Neural cell (in vitro differentiated cells): Measurements from ENCODE around the gene KLK7.
"Not testable (repeated sequence)": the region's sequence is repeated elsewhere in the genome, so short reads cannot be mapped to it uniquely, and the experiment has no call there.

Experiments used
- EP300 ChIP-seq: fragments of 450-650 bp; conservative IDR thresholded peaks from 2 replicates; pipeline ENCODE4 v1.6.1; 2014; ENCODE audit warnings: antibody characterized with exemption, mild to moderate bottlenecking, moderate library complexity; ENCODE audit not compliant: poor library complexity, severe bottlenecking
- EZH2 ChIP-seq: fragments of 200-600, 300-800 bp; shearing (Covaris generic), sonication (generic); IDR thresholded peaks from 2 replicates; pipeline ENCODE4 v1.6.1; 2014; ENCODE audit warnings: antibody characterized with exemption, low read length, borderline replicate concordance, mild to moderate bottlenecking; ENCODE audit not compliant: insufficient read depth, poor library complexity, severe bottlenecking
- MXI1 ChIP-seq: fragments of 450-650 bp; conservative IDR thresholded peaks from 2 replicates; pipeline ENCODE4 v1.6.1; 2014; ENCODE audit warnings: antibody characterized with exemption, mild to moderate bottlenecking; ENCODE audit not compliant: poor library complexity, severe bottlenecking
- POLR2AphosphoS5 ChIP-seq: IDR thresholded peaks from 2 replicates; pipeline ENCODE4 v1.6.1; 2012
- RAD21 ChIP-seq: fragments of 450-650 bp; conservative IDR thresholded peaks from 2 replicates; pipeline ENCODE4 v1.6.1; 2014; ENCODE audit warnings: antibody characterized with exemption, mild to moderate bottlenecking, moderate library complexity
- TAF1 ChIP-seq: IDR thresholded peaks from 2 replicates; pipeline ENCODE4 v1.6.1; 2012; ENCODE audit warnings: low read depth
- TF ChIP-seq, protein P1 (sequence below): fragments of 450-650 bp; IDR thresholded peaks from 2 replicates; pipeline ENCODE4 v1.5.1; 2014; ENCODE audit warnings: antibody characterized with exemption, mild to moderate bottlenecking, moderate library complexity; ENCODE audit not compliant: poor library complexity, severe bottlenecking
- TF ChIP-seq, protein P2 (sequence below): IDR thresholded peaks from 2 replicates; pipeline ENCODE4 v1.6.1; 2012; ENCODE audit warnings: borderline replicate concordance

DNA sequence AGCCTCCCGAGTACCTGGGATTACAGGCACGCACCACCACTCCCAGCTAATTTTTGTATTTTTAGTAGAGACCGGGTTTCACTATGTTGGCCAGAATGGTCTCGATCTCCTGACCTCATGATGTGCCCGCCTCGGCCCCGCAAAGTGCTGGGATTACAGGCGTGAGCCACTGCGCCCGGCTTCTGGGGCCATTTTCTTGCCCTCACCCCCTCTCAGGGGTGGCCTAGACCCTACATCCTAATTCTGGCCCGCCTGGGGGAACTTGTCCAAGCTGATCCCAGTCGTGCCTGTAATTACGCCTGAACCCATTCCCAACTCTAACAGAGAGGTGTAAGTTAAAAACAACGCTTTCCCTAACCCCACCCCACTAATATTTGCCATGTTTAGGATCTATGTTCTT, 699 bp upstream of the KLK7 start:
- TF ChIP-seq, protein P1, sequence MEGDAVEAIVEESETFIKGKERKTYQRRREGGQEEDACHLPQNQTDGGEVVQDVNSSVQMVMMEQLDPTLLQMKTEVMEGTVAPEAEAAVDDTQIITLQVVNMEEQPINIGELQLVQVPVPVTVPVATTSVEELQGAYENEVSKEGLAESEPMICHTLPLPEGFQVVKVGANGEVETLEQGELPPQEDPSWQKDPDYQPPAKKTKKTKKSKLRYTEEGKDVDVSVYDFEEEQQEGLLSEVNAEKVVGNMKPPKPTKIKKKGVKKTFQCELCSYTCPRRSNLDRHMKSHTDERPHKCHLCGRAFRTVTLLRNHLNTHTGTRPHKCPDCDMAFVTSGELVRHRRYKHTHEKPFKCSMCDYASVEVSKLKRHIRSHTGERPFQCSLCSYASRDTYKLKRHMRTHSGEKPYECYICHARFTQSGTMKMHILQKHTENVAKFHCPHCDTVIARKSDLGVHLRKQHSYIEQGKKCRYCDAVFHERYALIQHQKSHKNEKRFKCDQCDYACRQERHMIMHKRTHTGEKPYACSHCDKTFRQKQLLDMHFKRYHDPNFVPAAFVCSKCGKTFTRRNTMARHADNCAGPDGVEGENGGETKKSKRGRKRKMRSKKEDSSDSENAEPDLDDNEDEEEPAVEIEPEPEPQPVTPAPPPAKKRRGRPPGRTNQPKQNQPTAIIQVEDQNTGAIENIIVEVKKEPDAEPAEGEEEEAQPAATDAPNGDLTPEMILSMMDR = not testable (repeated sequence)
- TF ChIP-seq, protein P2, sequence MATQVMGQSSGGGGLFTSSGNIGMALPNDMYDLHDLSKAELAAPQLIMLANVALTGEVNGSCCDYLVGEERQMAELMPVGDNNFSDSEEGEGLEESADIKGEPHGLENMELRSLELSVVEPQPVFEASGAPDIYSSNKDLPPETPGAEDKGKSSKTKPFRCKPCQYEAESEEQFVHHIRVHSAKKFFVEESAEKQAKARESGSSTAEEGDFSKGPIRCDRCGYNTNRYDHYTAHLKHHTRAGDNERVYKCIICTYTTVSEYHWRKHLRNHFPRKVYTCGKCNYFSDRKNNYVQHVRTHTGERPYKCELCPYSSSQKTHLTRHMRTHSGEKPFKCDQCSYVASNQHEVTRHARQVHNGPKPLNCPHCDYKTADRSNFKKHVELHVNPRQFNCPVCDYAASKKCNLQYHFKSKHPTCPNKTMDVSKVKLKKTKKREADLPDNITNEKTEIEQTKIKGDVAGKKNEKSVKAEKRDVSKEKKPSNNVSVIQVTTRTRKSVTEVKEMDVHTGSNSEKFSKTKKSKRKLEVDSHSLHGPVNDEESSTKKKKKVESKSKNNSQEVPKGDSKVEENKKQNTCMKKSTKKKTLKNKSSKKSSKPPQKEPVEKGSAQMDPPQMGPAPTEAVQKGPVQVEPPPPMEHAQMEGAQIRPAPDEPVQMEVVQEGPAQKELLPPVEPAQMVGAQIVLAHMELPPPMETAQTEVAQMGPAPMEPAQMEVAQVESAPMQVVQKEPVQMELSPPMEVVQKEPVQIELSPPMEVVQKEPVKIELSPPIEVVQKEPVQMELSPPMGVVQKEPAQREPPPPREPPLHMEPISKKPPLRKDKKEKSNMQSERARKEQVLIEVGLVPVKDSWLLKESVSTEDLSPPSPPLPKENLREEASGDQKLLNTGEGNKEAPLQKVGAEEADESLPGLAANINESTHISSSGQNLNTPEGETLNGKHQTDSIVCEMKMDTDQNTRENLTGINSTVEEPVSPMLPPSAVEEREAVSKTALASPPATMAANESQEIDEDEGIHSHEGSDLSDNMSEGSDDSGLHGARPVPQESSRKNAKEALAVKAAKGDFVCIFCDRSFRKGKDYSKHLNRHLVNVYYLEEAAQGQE = not testable (repeated sequence)
- not testable (repeated sequence) for TF ChIP-seq EP300, EZH2, TAF1, RAD21, MXI1, POLR2AphosphoS5
